Fibroblast of lung (primary cell): ENCODE measurements around the gene UROC1. TPM values are rescaled to one million over a fixed set of nuclear protein-coding genes. Genes with fewer than 3 reads are reported as not detected.

Experiments used
- DNase-seq, 2 donors: peaks; one replicate each; pipeline versions ENCODE4 v3.0.0 to v3.0.0-alpha.2; 2010; ENCODE audit warnings: low read depth in 2 of 2
- H2AFZ ChIP-seq: 2 replicates; pipeline ENCODE4 v1.5.1; 2012; ENCODE audit warnings: low read length, control low read depth, inconsistent platforms
- H3K27ac ChIP-seq: 2 replicates; pipeline ENCODE4 v1.5.1; 2011; ENCODE audit warnings: low read length, control low read depth; ENCODE audit not compliant: insufficient read depth
- H3K27me3 ChIP-seq: 2 replicates; pipeline ENCODE4 v1.5.1; 2011; ENCODE audit warnings: mild to moderate bottlenecking, low read length; ENCODE audit not compliant: control insufficient read depth, insufficient read depth
- H3K36me3 ChIP-seq: 2 replicates; pipeline ENCODE4 v1.5.1; 2011; ENCODE audit warnings: low read length; ENCODE audit not compliant: control insufficient read depth, insufficient read depth
- H3K4me1 ChIP-seq: 2 replicates; pipeline ENCODE4 v1.5.1; 2011; ENCODE audit warnings: low read length; ENCODE audit not compliant: control insufficient read depth, insufficient read depth; ENCODE audit errors: extremely low read depth
- H3K4me2 ChIP-seq: 2 replicates; pipeline ENCODE4 v1.5.1; 2011; ENCODE audit warnings: low read length, control low read depth; ENCODE audit not compliant: insufficient read depth; ENCODE audit errors: extremely low read depth
- H3K4me3 ChIP-seq, 4 experiments: fragments of 200-600 bp in 1 of 4; sonication (generic) in 1 of 4; replicated peaks in 1 of 4; 2 replicates each; pipeline ENCODE4 v1.5.1; 2011 to 2016; ENCODE audit warnings: low read length in 4 of 4, low read depth in 3 of 4, mild to moderate bottlenecking in 3 of 4, control low read depth in 2 of 4, inconsistent platforms in 1 of 4, mixed read lengths in 1 of 4; ENCODE audit not compliant: insufficient read depth in 1 of 4; ENCODE audit errors: control extremely low read depth in 1 of 4
- H3K79me2 ChIP-seq: 2 replicates; pipeline ENCODE4 v1.5.1; 2012; ENCODE audit warnings: mild to moderate bottlenecking, low read length, inconsistent platforms; ENCODE audit not compliant: control insufficient read depth, insufficient read depth
- H3K9ac ChIP-seq: 2 replicates; pipeline ENCODE4 v1.5.1; 2011; ENCODE audit warnings: mild to moderate bottlenecking, low read length, control low read depth; ENCODE audit not compliant: insufficient read depth
- H3K9me3 ChIP-seq: 2 replicates; pipeline ENCODE4 v1.5.1; 2012; ENCODE audit warnings: low read depth, low read length; ENCODE audit not compliant: control insufficient read depth, insufficient read depth
- H4K20me1 ChIP-seq: 2 replicates; pipeline ENCODE4 v1.5.1; 2011; ENCODE audit warnings: low read length; ENCODE audit not compliant: control insufficient read depth, insufficient read depth; ENCODE audit errors: extremely low read depth
- EZH2 ChIP-seq: IDR thresholded peaks from 2 replicates; pipeline ENCODE4 v1.5.1; 2012; ENCODE audit warnings: low read length, control low read depth, mild to moderate bottlenecking; ENCODE audit errors: missing control alignments
- polyA plus RNA-seq, 2 donors: library from polyadenylated mRNA; depleted of rRNA in 1 of 2; stranded (reverse) in 1 of 2; unstranded in 1 of 2; fragments of >200 nt; gene quantifications; 2 replicates each; pipeline ENCODE4 v1.2.1, GENCODE V29; 2011 to 2012; ENCODE audit warnings: missing spikeins in 1 of 2
- total RNA-seq: library from RNA; depleted of rRNA; stranded (reverse); fragments of >200 nt; gene quantifications from 2 replicates; pipeline ENCODE4 v1.2.1, GENCODE V29; 2014
- TF ChIP-seq, protein P1 (sequence below), 2 donors: IDR thresholded peaks in 1 of 2; conservative IDR thresholded peaks in 1 of 2; 1 replicate in 1 of 2; 2 replicates in 1 of 2; pipeline ENCODE4 v1.5.1; 2011 to 2012; ENCODE audit warnings: low read length in 2 of 2, control low read depth in 1 of 2, inconsistent platforms in 1 of 2, low read depth in 1 of 2, mild to moderate bottlenecking in 1 of 2

Gene UROC1
- total and polyA plus RNA-seq, 2 donors (not counting 1 experiment from before 2014, with no cell fraction given): not detected

DNA sequence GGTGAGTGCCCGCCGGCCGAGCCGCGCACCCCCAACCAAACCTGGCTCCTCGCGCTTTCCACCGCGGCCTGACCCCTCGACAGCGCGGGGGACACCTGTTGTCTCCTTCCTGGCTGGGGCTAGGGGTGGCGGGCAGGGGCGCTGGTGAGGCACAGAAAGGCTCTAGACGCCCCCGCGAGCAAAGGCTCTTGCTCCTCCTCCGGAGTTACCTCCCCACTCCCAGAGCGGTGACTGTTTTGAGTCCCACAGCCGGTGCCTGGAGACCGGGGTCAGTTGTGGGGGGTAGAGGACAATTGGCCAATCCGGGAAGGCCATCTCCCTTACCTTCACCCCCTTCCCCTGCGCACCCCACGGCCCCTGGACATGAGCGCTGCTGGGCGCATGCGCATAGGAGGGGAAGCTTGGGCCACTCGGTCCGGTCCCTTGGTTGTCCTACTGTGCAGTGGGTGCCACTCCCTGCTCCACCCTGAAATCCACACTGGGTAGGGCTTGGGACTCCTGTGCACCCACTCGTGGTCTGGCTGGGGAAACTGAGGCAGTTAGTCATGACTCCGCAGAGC is 6.9 kb upstream of the UROC1 start:
- H3K27me3 ChIP-seq: peaks cover 10% of the 10 kb centered on the region
- TF ChIP-seq, protein P1, sequence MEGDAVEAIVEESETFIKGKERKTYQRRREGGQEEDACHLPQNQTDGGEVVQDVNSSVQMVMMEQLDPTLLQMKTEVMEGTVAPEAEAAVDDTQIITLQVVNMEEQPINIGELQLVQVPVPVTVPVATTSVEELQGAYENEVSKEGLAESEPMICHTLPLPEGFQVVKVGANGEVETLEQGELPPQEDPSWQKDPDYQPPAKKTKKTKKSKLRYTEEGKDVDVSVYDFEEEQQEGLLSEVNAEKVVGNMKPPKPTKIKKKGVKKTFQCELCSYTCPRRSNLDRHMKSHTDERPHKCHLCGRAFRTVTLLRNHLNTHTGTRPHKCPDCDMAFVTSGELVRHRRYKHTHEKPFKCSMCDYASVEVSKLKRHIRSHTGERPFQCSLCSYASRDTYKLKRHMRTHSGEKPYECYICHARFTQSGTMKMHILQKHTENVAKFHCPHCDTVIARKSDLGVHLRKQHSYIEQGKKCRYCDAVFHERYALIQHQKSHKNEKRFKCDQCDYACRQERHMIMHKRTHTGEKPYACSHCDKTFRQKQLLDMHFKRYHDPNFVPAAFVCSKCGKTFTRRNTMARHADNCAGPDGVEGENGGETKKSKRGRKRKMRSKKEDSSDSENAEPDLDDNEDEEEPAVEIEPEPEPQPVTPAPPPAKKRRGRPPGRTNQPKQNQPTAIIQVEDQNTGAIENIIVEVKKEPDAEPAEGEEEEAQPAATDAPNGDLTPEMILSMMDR (conservative IDR thresholded peaks at IDR 0.05 in 1 of 2, IDR thresholded peaks at IDR 0.05 in 1 of 2; ENCODE audit: low read depth in 1 of 2, low read length in 2 of 2): no peak
- no peak for TF ChIP-seq EZH2
- H3K36me3 ChIP-seq: no peaks in the 10 kb centered on the region
- H3K9ac ChIP-seq: no peak overlapping the region
- H3K4me3 ChIP-seq: peak overlapping the region in 2 of 4 experiments; percentile 10 to 28
- H2AFZ ChIP-seq: no peak overlapping the region
- no peaks in the 10 kb centered on the region for H3K79me2 ChIP-seq
- DNase-seq: no peak
- no peaks in the 10 kb centered on the region for H4K20me1 ChIP-seq
- peak overlapping the region; percentile 71 for H3K4me2 ChIP-seq
- H3K27ac ChIP-seq: no peak overlapping the region
- no peaks in the 10 kb centered on the region for H3K9me3 ChIP-seq
- no peaks in the 10 kb centered on the region for H3K4me1 ChIP-seq

DNA sequence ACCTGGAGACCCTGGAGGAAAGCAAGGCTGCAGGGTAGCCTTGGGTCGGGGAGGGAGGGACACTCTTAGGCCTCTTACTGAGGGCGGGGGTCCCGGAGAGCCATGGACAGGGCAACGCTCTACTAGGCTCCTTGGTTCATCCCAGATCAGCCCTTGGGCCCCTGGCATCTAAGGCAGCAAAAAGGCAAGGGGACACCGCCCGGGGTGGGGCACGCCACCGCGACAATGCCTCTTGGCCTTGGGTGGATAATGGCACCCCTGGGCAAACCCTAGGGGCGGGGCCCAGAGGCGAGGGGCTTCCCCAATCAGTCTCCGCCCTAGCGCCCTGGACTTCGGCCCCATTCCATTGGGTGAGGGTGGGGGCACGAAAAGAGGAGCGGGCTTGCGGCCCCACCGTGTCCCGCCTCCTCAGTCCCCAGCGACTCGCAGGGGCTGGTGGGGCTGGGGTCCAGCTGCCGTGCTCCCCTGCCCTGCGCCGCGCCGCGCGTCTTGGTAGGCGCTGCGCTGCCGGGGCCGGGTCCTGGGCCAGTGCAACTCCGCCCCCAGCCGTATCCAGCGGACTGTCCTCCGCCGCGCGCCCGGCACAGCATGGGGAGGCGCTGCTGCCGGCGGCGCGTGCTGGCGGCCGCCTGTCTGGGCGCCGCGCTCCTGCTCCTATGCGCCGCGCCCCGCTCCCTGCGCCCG is 6.3 kb upstream of the UROC1 start, which contains the start of gene CHST13:
CHST13 (plus strand) TSS at position 411 of the 684 bp plus-strand sequence; CDS start at position 589, 178 bp downstream.
- Histone ChIP-seq H3K27ac (no peak within 1 kb of the TSS), H3K4me3 (peak within 1 kb of the TSS in 2 of 4 experiments; percentile 10 to 28), H3K79me2 (no peaks in the 10 kb centered on the region), H2AFZ (no peak within 1 kb of the TSS), H4K20me1 (no peaks in the 10 kb centered on the region), H3K4me1 (no peaks in the 10 kb centered on the region), H3K4me2 (peak within 1 kb of the TSS; percentile 71), H3K36me3 (no peaks in the 10 kb centered on the region), H3K27me3 (peaks cover 14% of the 10 kb centered on the region), H3K9ac (no peak within 1 kb of the TSS), H3K9me3 (no peaks in the 10 kb centered on the region)
- no peak for TF ChIP-seq EZH2
- TF ChIP-seq, protein P1 (conservative IDR thresholded peaks at IDR 0.05 in 1 of 2, IDR thresholded peaks at IDR 0.05 in 1 of 2; ENCODE audit: low read depth in 1 of 2, low read length in 2 of 2): no peak
- DNase-seq: peak; percentile 12 to 60

DNA sequence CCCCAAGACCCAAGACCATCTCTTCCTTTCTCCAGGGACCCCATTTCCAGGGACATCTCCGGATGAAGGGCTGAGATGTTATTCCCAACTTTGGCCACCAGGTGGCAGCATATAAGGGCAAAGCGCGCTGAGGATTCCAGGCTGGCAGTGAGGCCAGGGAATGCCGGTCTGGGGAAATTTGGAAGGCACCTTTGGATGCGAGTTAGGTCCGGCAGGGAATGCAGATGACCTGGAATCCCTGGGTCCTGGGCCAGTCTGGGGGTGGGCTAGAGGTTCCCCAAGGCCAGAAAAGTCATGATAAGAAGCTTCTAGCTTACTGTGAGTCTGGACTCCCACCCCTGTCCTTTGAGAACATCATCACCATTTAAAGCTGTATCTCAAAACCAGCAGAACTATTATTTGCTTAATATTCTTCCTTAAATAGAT is 4.8 kb upstream of the UROC1 start:
- Histone ChIP-seq H3K9me3 (no peaks in the 10 kb centered on the region), H3K79me2 (no peaks in the 10 kb centered on the region), H3K4me3 (no peak overlapping the region), H3K9ac (no peak overlapping the region), H3K27me3 (peaks cover 20% of the 10 kb centered on the region), H3K36me3 (no peaks in the 10 kb centered on the region), H3K4me1 (no peaks in the 10 kb centered on the region), H3K4me2 (no peak overlapping the region), H4K20me1 (no peaks in the 10 kb centered on the region), H2AFZ (no peak overlapping the region), H3K27ac (no peak overlapping the region)
- TF ChIP-seq EZH2: no peak
- TF ChIP-seq, protein P1 (conservative IDR thresholded peaks at IDR 0.05 in 1 of 2, IDR thresholded peaks at IDR 0.05 in 1 of 2; ENCODE audit: low read depth in 1 of 2, low read length in 2 of 2): peak; percentile 84 to 88
- peak; percentile 21 to 50 for DNase-seq
